ENCODE measurements around the gene RMND1. TPM values are rescaled to one million over a fixed set of nuclear protein-coding genes. Genes with fewer than 3 reads are reported as not detected.

Gene RMND1
- total RNA-seq, 1 experiment from 2014 or later = 27.0 TPM

DNA sequence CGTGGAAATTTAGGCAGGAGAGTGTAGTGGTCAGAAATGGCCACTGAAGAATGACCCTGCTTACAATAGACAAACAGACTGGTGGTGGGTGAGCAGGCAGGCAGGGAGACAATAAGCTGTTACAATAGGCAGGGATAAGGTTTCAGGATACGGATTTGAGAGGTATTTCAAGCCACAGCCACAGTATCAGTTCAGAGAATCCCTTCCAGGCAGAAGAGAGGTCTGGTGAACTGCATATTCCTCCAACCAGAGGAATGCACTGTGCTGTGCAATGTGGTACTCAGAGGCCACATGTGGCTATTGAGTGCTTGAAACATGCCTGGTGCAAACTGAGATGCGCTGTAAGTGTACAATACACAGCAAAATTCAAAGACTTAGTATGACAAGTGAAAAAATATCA, 20.6 kb downstream of the RMND1 start:
- Mint-ChIP-seq H3K27me3 (ENCODE audit: low read depth) (no peaks in the 10 kb centered on the region), H3K27ac (no peak overlapping the region), H3K36me3 (ENCODE audit: insufficient read depth in 1 of 3, low read depth in 3 of 3) (peaks cover 17 to 69% (median 48%) of the 10 kb centered on the region in 3 experiments), H3K9me3 (no peaks in the 10 kb centered on the region), H3K4me1 (0 out of 4 replicates have a peak, but pooled peaks cover 0 to 3% of the 10 kb centered on the region in 2 experiments), H3K4me3 (no peak overlapping the region)
- H4K20me1 ChIP-seq (ENCODE audit: control insufficient read depth, insufficient read depth, insufficient read length) = no peaks in the 10 kb centered on the region
- H3K56ac ChIP-seq (ENCODE audit: insufficient read length, low read depth, low read length) = no peak overlapping the region
- no peak overlapping the region for H2BK12ac ChIP-seq (ENCODE audit: insufficient read length, low read depth, low read length)
- H3K27ac ChIP-seq (ENCODE audit: insufficient read length, low read depth, low read length) = no peak overlapping the region
- H3K23ac ChIP-seq (ENCODE audit: insufficient read length, low read depth, low read length) = no peak overlapping the region
- no peak overlapping the region for H4K91ac ChIP-seq (ENCODE audit: insufficient read length, low read depth, low read length)
- no peak overlapping the region for H2BK20ac ChIP-seq (ENCODE audit: low read depth, low read length, poor library complexity, severe bottlenecking)
- no CpG with 5 or more reads among the region's 3 CpGs for WGBS (ENCODE audit: extremely low coverage, insufficient read length, low lambda C conversion rate)
- H3K9ac ChIP-seq (ENCODE audit: extremely low read depth, insufficient read length, low read length) = no peak overlapping the region
- no peak overlapping the region for H3K4ac ChIP-seq (ENCODE audit: low read depth, low read length)
- DNase-seq = no peak
- H3K4me1 ChIP-seq (ENCODE audit: insufficient read depth, low read length) = no peaks in the 10 kb centered on the region
- H3K27me3 ChIP-seq (ENCODE audit: insufficient read depth, low read length) = no peaks in the 10 kb centered on the region
- H3K18ac ChIP-seq (ENCODE audit: insufficient read length, low read depth, low read length) = no peak overlapping the region
- H4K5ac ChIP-seq (ENCODE audit: insufficient read length, low read depth, low read length) = no peak overlapping the region
- no peak overlapping the region for H2BK15ac ChIP-seq (ENCODE audit: low read depth, low read length)
- H3T11ph ChIP-seq (ENCODE audit: low read length) = no peak overlapping the region
- H2AK5ac ChIP-seq (ENCODE audit: insufficient read length, low read length) = no peak overlapping the region
- H3K79me2 ChIP-seq (ENCODE audit: insufficient read depth, low read length) = no peaks in the 10 kb centered on the region
- H3K23me2 ChIP-seq (ENCODE audit: insufficient read length, low read depth, low read length, poor library complexity, severe bottlenecking) = no peaks in the 10 kb centered on the region
- TF ChIP-seq, protein P1, sequence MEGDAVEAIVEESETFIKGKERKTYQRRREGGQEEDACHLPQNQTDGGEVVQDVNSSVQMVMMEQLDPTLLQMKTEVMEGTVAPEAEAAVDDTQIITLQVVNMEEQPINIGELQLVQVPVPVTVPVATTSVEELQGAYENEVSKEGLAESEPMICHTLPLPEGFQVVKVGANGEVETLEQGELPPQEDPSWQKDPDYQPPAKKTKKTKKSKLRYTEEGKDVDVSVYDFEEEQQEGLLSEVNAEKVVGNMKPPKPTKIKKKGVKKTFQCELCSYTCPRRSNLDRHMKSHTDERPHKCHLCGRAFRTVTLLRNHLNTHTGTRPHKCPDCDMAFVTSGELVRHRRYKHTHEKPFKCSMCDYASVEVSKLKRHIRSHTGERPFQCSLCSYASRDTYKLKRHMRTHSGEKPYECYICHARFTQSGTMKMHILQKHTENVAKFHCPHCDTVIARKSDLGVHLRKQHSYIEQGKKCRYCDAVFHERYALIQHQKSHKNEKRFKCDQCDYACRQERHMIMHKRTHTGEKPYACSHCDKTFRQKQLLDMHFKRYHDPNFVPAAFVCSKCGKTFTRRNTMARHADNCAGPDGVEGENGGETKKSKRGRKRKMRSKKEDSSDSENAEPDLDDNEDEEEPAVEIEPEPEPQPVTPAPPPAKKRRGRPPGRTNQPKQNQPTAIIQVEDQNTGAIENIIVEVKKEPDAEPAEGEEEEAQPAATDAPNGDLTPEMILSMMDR (conservative IDR thresholded peaks at IDR 0.05) = no peak
- no peaks in the 10 kb centered on the region for H3K79me1 ChIP-seq (ENCODE audit: insufficient read depth, low read depth, low read length, poor library complexity, severe bottlenecking)
- H2BK5ac ChIP-seq (ENCODE audit: insufficient read length, low read length) = no peak overlapping the region
- no peak overlapping the region for H3K4me2 ChIP-seq (ENCODE audit: insufficient read depth, insufficient read length, low read length)
- no peak overlapping the region for H4K8ac ChIP-seq (replicated peaks; ENCODE audit: insufficient read length, low read depth, low read length)
- no peaks in the 10 kb centered on the region for H3K9me3 ChIP-seq (ENCODE audit: control insufficient read depth, low read depth, low read length)
- H2AFZ ChIP-seq (ENCODE audit: low read length) = no peak overlapping the region
- no peak overlapping the region for H3K14ac ChIP-seq (ENCODE audit: insufficient read depth, low read length)
- H2BK120ac ChIP-seq (ENCODE audit: low read depth, low read length, poor library complexity, severe bottlenecking) = no peak overlapping the region

All from H9 (cell line).